Ishikawa (cell line): ENCODE measurements around the gene RNF149.

Experiments
- CREB1 ChIP-seq: IDR thresholded peaks from 2 replicates; pipeline ENCODE4 v1.6.1; 2012; ENCODE audit warnings: low read depth
- TAF1 ChIP-seq: IDR thresholded peaks from 2 replicates; pipeline ENCODE4 v1.6.1; 2012; ENCODE audit warnings: low read depth, mild to moderate bottlenecking
- YY1 ChIP-seq: IDR thresholded peaks from 2 replicates; pipeline ENCODE4 v1.6.1; 2012; ENCODE audit warnings: low read depth
- TF ChIP-seq, protein P1 (sequence below): IDR thresholded peaks from 2 replicates; pipeline ENCODE4 v1.6.1; 2012; ENCODE audit warnings: low read depth, mild to moderate bottlenecking
- TF ChIP-seq, protein P2 (sequence below): IDR thresholded peaks from 2 replicates; pipeline ENCODE4 v1.6.1; 2012

GRCh38 chr2:101300836-101301235 lies 7.7 kb downstream of the RNF149 start:
- TF ChIP-seq, protein P1, sequence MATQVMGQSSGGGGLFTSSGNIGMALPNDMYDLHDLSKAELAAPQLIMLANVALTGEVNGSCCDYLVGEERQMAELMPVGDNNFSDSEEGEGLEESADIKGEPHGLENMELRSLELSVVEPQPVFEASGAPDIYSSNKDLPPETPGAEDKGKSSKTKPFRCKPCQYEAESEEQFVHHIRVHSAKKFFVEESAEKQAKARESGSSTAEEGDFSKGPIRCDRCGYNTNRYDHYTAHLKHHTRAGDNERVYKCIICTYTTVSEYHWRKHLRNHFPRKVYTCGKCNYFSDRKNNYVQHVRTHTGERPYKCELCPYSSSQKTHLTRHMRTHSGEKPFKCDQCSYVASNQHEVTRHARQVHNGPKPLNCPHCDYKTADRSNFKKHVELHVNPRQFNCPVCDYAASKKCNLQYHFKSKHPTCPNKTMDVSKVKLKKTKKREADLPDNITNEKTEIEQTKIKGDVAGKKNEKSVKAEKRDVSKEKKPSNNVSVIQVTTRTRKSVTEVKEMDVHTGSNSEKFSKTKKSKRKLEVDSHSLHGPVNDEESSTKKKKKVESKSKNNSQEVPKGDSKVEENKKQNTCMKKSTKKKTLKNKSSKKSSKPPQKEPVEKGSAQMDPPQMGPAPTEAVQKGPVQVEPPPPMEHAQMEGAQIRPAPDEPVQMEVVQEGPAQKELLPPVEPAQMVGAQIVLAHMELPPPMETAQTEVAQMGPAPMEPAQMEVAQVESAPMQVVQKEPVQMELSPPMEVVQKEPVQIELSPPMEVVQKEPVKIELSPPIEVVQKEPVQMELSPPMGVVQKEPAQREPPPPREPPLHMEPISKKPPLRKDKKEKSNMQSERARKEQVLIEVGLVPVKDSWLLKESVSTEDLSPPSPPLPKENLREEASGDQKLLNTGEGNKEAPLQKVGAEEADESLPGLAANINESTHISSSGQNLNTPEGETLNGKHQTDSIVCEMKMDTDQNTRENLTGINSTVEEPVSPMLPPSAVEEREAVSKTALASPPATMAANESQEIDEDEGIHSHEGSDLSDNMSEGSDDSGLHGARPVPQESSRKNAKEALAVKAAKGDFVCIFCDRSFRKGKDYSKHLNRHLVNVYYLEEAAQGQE, result no peak
- TF ChIP-seq YY1 (no peak), CREB1 (no peak), TAF1 (no peak)
- TF ChIP-seq, protein P2, sequence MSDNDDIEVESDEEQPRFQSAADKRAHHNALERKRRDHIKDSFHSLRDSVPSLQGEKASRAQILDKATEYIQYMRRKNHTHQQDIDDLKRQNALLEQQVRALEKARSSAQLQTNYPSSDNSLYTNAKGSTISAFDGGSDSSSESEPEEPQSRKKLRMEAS, result no peak
